22Rv1 (cell line): Measurements from ENCODE around the gene DHRS1.

Source experiments
- CTCF ChIP-seq: fragments of 450-650 bp; IDR thresholded peaks from 2 replicates; pipeline ENCODE4 v1.5.1; 2017; ENCODE audit warnings: mild to moderate bottlenecking
- ZFX ChIP-seq: fragments of 450-650 bp; IDR thresholded peaks from 2 replicates; pipeline ENCODE4 v1.6.1; 2017; ENCODE audit warnings: antibody characterized with exemption, borderline replicate concordance

GRCh38 chr14:24331731-24332267 is 32.2 kb upstream of the DHRS1 start:
- TF ChIP-seq ZFX (no peak), CTCF (no peak)
